SK-N-SH treated with all-trans-retinoic acid at 6 μM for 48 hours (cell line): ENCODE data around the gene NNMT.

ENCODE experiments used
- CSRNP3 ChIP-seq: fragments of 250-450 bp; sonication (Bioruptor Pico); IDR thresholded peaks from 2 replicates; pipeline ENCODE4 v1.5.1; 2021; ENCODE audit warnings: mild to moderate bottlenecking, moderate library complexity
- GLIS3 ChIP-seq: fragments of 250-450 bp; sonication (Bioruptor Pico); IDR thresholded peaks from 2 replicates; pipeline ENCODE4 v1.5.0; 2020; ENCODE audit warnings: mild to moderate bottlenecking, moderate library complexity
- PATZ1 ChIP-seq: fragments of 250-450 bp; sonication (Bioruptor Pico); IDR thresholded peaks from 2 replicates; pipeline ENCODE4 v1.8.0; 2020; ENCODE audit warnings: mild to moderate bottlenecking, moderate library complexity, borderline replicate concordance
- PPARA ChIP-seq: fragments of 250-450 bp; sonication (Bioruptor Pico); IDR thresholded peaks from 2 replicates; pipeline ENCODE4 v1.5.0; 2020; ENCODE audit warnings: mild to moderate bottlenecking, borderline replicate concordance
- RARB ChIP-seq: fragments of 250-450 bp; sonication (Bioruptor Pico); IDR thresholded peaks from 2 replicates; pipeline ENCODE4 v1.8.0; 2021; ENCODE audit warnings: mild to moderate bottlenecking, moderate library complexity
- ZFP3 ChIP-seq: fragments of 250-450 bp; sonication (Bioruptor Pico); IDR thresholded peaks from 2 replicates; pipeline ENCODE4 v1.5.0; 2020; ENCODE audit warnings: mild to moderate bottlenecking, moderate library complexity
- ZNF8 ChIP-seq: fragments of 450-650 bp; formaldehyde crosslinking; IDR thresholded peaks from 2 replicates; pipeline ENCODE4 v1.5.0; 2020; ENCODE audit warnings: mild to moderate bottlenecking, moderate library complexity

GRCh38 chr11:114343020-114343419, 46.8 kb downstream of the NNMT start:
- TF ChIP-seq RARB (CRISPR knock-in tag) (no peak), ZNF8 (CRISPR knock-in tag) (no peak), GLIS3 (CRISPR knock-in tag) (no peak), PPARA (CRISPR knock-in tag) (no peak), PATZ1 (CRISPR knock-in tag) (no peak), ZFP3 (CRISPR knock-in tag) (no peak), CSRNP3 (CRISPR knock-in tag) (no peak)
